Loucy (cell line): ENCODE measurements around the gene FADS3.

Experiments
- H2AFZ ChIP-seq: fragments of 200-600 bp; sonication (generic); 2 replicates; pipeline ENCODE4 v1.6.0; 2016; ENCODE audit warnings: antibody characterized with exemption, mild to moderate bottlenecking, low read length, moderate library complexity
- H3F3A ChIP-seq: fragments of 200-600 bp; 2 replicates; pipeline ENCODE4 v1.6.0; 2016; ENCODE audit warnings: antibody characterized with exemption, low read depth, mild to moderate bottlenecking
- H3K27me3 ChIP-seq: fragments of 200-600 bp; sonication (generic); 2 replicates; pipeline ENCODE4 v1.6.1; 2014; ENCODE audit warnings: low read length, mild to moderate bottlenecking; ENCODE audit not compliant: insufficient read depth, poor library complexity, severe bottlenecking
- H3K36me3 ChIP-seq: fragments of 200-600 bp; sonication (generic); 2 replicates; pipeline ENCODE4 v1.6.1; 2016; ENCODE audit warnings: low read length; ENCODE audit not compliant: insufficient read depth
- H3K4me1 ChIP-seq: fragments of 200-600 bp; sonication (generic); 2 replicates; pipeline ENCODE4 v1.5.1; 2014; ENCODE audit warnings: low read length, mild to moderate bottlenecking; ENCODE audit not compliant: insufficient read depth, poor library complexity, severe bottlenecking
- H3K4me2 ChIP-seq: fragments of 200-600 bp; sonication (generic); 2 replicates; pipeline ENCODE4 v1.6.0; 2014; ENCODE audit warnings: antibody characterized with exemption, low read length, low read depth, mild to moderate bottlenecking; ENCODE audit not compliant: poor library complexity, severe bottlenecking
- H3K4me3 ChIP-seq: fragments of 200-600 bp; sonication (generic); 2 replicates; pipeline ENCODE4 v1.5.1; 2014; ENCODE audit warnings: low read length, mild to moderate bottlenecking, mixed read lengths; ENCODE audit not compliant: poor library complexity, severe bottlenecking
- H3K79me2 ChIP-seq: fragments of 200-600 bp; sonication (generic); 2 replicates; pipeline ENCODE4 v1.6.1; 2014; ENCODE audit warnings: low read length; ENCODE audit not compliant: insufficient read depth
- H3K9ac ChIP-seq: fragments of 200-600 bp; sonication (generic); 2 replicates; pipeline ENCODE4 v1.6.0; 2014; ENCODE audit warnings: mild to moderate bottlenecking, low read depth, low read length, moderate library complexity; ENCODE audit not compliant: poor library complexity, severe bottlenecking
- H3K9me2 ChIP-seq: fragments of 200-600 bp; sonication (generic); replicated peaks from 2 replicates; pipeline ENCODE4 v1.6.1; 2016; ENCODE audit warnings: low read depth, low read length, mixed read lengths
- H3K9me3 ChIP-seq: fragments of 200-600 bp; sonication (generic); 2 replicates; pipeline ENCODE4 v1.6.1; 2014; ENCODE audit warnings: mild to moderate bottlenecking, antibody characterized with exemption, low read length, low read depth; ENCODE audit not compliant: insufficient read depth
- H4K20me1 ChIP-seq: fragments of 200-600 bp; sonication (generic); 2 replicates; pipeline ENCODE4 v1.6.0; 2014; ENCODE audit warnings: antibody characterized with exemption, low read length, mild to moderate bottlenecking; ENCODE audit not compliant: insufficient read depth, poor library complexity, severe bottlenecking
- CTCF ChIP-seq: fragments of 200-600 bp; sonication (generic); conservative IDR thresholded peaks from 2 replicates; pipeline ENCODE4 v1.5.1; 2014; ENCODE audit warnings: mild to moderate bottlenecking, antibody characterized with exemption, low read length
- EZH2phosphoT487 ChIP-seq: fragments of 200-600 bp; IDR thresholded peaks from 2 replicates; pipeline ENCODE4 v1.6.1; 2018; ENCODE audit warnings: antibody characterized with exemption, mild to moderate bottlenecking, moderate library complexity, borderline replicate concordance

The FADS3 gene

GRCh38 chr11:61891331-61892084, at the start of gene FADS3:
TSS of gene FADS3 (minus strand) at chr11:61891545. CDS start at chr11:61891381, 164 bp downstream.
- peaks cover 18% of the 10 kb centered on the region for H3K4me1 ChIP-seq
- no peaks in the 10 kb centered on the region for H3K36me3 ChIP-seq
- TF ChIP-seq CTCF (no peak), EZH2phosphoT487 (no peak)
- peak within 1 kb of the TSS; percentile 97 for H3K4me2 ChIP-seq
- peak within 1 kb of the TSS; percentile 98 for H2AFZ ChIP-seq
- no peaks in the 10 kb centered on the region for H3K9me2 ChIP-seq
- 0 out of 2 replicates have a peak, but pooled peaks cover 4% of the 10 kb centered on the region for H3K79me2 ChIP-seq
- no peaks in the 10 kb centered on the region for H3K9me3 ChIP-seq
- H3K27me3 ChIP-seq: no peaks in the 10 kb centered on the region
- peaks cover 3% of the 10 kb centered on the region; the same call in 1 of the 2 replicates for H3F3A ChIP-seq
- peak within 1 kb of the TSS; percentile 64 for H3K9ac ChIP-seq
- H3K4me3 ChIP-seq: peak within 1 kb of the TSS; percentile 80
- H4K20me1 ChIP-seq: peaks cover 5% of the 10 kb centered on the region

GRCh38 chr11:61940466-61940865, 49.1 kb upstream of the FADS3 start:
- Histone ChIP-seq H4K20me1 (no peaks in the 10 kb centered on the region), H3K9me3 (no peaks in the 10 kb centered on the region), H3F3A (no peaks in the 10 kb centered on the region), H3K4me1 (no peaks in the 10 kb centered on the region), H3K79me2 (no peaks in the 10 kb centered on the region), H3K27me3 (no peaks in the 10 kb centered on the region), H2AFZ (no peak overlapping the region), H3K9me2 (no peaks in the 10 kb centered on the region), H3K4me3 (no peak overlapping the region), H3K9ac (no peak overlapping the region), H3K4me2 (no peak overlapping the region), H3K36me3 (no peaks in the 10 kb centered on the region)
- TF ChIP-seq CTCF (no peak), EZH2phosphoT487 (no peak)

GRCh38 chr11:61935861-61936260, 44.5 kb upstream of the FADS3 start:
- Histone ChIP-seq H3K9me3 (no peaks in the 10 kb centered on the region; the same call in 1 of the 2 replicates), H3K9me2 (no peaks in the 10 kb centered on the region), H3K9ac (no peak overlapping the region), H2AFZ (no peak overlapping the region), H3K4me3 (no peak overlapping the region), H3K4me1 (no peaks in the 10 kb centered on the region), H3K36me3 (no peaks in the 10 kb centered on the region), H3F3A (no peaks in the 10 kb centered on the region), H3K4me2 (no peak overlapping the region), H4K20me1 (no peaks in the 10 kb centered on the region), H3K27me3 (no peaks in the 10 kb centered on the region), H3K79me2 (no peaks in the 10 kb centered on the region)
- TF ChIP-seq CTCF: no peak
- no peak for TF ChIP-seq EZH2phosphoT487
